HG02759 (cell line): ENCODE results near the gene STK11.
"Not testable (repeated sequence)": the region's sequence is repeated elsewhere in the genome, so short reads cannot be mapped to it uniquely, and the experiment has no call there.

ENCODE experiments used
- ATAC-seq: cut with Tn5 transposase; IDR thresholded peaks from one replicate; pipeline ENCODE4 v1.9.1; 2021; ENCODE audit warnings: mild to moderate bottlenecking, moderate library complexity; ENCODE audit not compliant: unreplicated experiment

The STK11 gene

GRCh38 chr19:1235625-1236538 lies 30.3 kb downstream of the STK11 start:
- ATAC-seq = no peak

- no peak for ATAC-seq
These were observed 31.0 kb downstream of the STK11 start for GRCh38 chr19:1236576-1236975.

- no peak for ATAC-seq
These were observed 31.6 kb downstream of the STK11 start for GRCh38 chr19:1237027-1237659.

- no peak for ATAC-seq
These were observed 32.3 kb downstream of the STK11 start, which contains the start of gene CBARP for GRCh38 chr19:1237754-1238368. CBARP (minus strand) TSS chr19:1238005; CDS start chr19:1236100, 1,905 bp downstream.

- ATAC-seq = no peak
These were observed 33.1 kb downstream of the STK11 start for GRCh38 chr19:1238369-1239303.

GRCh38 chr19:1239420-1239795 lies 33.8 kb downstream of the STK11 start:
- no peak for ATAC-seq

GRCh38 chr19:1239796-1240737 lies 34.5 kb downstream of the STK11 start:
- peak; percentile 37 for ATAC-seq

GRCh38 chr19:1240925-1241324 lies 35.3 kb downstream of the STK11 start:
- ATAC-seq = no peak

- ATAC-seq = peak; percentile 61
These were observed 36.0 kb downstream of the STK11 start, which contains the start of gene ATP5F1D for GRCh38 chr19:1241417-1242095. ATP5F1D (plus strand) TSS chr19:1241751; CDS start chr19:1241851, 100 bp downstream.

- ATAC-seq = no peak
These were observed 38.5 kb downstream of the STK11 start for GRCh38 chr19:1243768-1244692.

- ATAC-seq = no peak
These were observed 39.3 kb downstream of the STK11 start for GRCh38 chr19:1244693-1245451.

GRCh38 chr19:1245494-1246264 lies 40.1 kb downstream of the STK11 start:
- ATAC-seq = no peak

- ATAC-seq = not testable (repeated sequence)
These were observed 40.9 kb downstream of the STK11 start for GRCh38 chr19:1246265-1247087.

- ATAC-seq = no peak
These were observed 42.2 kb downstream of the STK11 start for GRCh38 chr19:1247748-1248138.

GRCh38 chr19:1248139-1248785 lies 42.7 kb downstream of the STK11 start, which contains the start of gene MIDN:
MIDN (plus strand) TSS chr19:1248583; CDS start chr19:1250297, 1,714 bp downstream.
- ATAC-seq = peak; percentile 11
